HG03342 (cell line): ENCODE data around the gene DIS3.
A peak's percentile ranks its signal among the peaks of the same experiment; 100 is the strongest.
"Not testable (repeated sequence)": the region's sequence is repeated elsewhere in the genome, so short reads cannot be mapped to it uniquely, and the experiment has no call there.

Experiments used
- ATAC-seq: cut with Tn5 transposase; IDR thresholded peaks from one replicate; pipeline ENCODE4 v1.9.1; 2021; ENCODE audit warnings: mild to moderate bottlenecking, moderate library complexity; ENCODE audit not compliant: unreplicated experiment

DIS3 gene, protein sequence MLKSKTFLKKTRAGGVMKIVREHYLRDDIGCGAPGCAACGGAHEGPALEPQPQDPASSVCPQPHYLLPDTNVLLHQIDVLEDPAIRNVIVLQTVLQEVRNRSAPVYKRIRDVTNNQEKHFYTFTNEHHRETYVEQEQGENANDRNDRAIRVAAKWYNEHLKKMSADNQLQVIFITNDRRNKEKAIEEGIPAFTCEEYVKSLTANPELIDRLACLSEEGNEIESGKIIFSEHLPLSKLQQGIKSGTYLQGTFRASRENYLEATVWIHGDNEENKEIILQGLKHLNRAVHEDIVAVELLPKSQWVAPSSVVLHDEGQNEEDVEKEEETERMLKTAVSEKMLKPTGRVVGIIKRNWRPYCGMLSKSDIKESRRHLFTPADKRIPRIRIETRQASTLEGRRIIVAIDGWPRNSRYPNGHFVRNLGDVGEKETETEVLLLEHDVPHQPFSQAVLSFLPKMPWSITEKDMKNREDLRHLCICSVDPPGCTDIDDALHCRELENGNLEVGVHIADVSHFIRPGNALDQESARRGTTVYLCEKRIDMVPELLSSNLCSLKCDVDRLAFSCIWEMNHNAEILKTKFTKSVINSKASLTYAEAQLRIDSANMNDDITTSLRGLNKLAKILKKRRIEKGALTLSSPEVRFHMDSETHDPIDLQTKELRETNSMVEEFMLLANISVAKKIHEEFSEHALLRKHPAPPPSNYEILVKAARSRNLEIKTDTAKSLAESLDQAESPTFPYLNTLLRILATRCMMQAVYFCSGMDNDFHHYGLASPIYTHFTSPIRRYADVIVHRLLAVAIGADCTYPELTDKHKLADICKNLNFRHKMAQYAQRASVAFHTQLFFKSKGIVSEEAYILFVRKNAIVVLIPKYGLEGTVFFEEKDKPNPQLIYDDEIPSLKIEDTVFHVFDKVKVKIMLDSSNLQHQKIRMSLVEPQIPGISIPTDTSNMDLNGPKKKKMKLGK

DNA sequence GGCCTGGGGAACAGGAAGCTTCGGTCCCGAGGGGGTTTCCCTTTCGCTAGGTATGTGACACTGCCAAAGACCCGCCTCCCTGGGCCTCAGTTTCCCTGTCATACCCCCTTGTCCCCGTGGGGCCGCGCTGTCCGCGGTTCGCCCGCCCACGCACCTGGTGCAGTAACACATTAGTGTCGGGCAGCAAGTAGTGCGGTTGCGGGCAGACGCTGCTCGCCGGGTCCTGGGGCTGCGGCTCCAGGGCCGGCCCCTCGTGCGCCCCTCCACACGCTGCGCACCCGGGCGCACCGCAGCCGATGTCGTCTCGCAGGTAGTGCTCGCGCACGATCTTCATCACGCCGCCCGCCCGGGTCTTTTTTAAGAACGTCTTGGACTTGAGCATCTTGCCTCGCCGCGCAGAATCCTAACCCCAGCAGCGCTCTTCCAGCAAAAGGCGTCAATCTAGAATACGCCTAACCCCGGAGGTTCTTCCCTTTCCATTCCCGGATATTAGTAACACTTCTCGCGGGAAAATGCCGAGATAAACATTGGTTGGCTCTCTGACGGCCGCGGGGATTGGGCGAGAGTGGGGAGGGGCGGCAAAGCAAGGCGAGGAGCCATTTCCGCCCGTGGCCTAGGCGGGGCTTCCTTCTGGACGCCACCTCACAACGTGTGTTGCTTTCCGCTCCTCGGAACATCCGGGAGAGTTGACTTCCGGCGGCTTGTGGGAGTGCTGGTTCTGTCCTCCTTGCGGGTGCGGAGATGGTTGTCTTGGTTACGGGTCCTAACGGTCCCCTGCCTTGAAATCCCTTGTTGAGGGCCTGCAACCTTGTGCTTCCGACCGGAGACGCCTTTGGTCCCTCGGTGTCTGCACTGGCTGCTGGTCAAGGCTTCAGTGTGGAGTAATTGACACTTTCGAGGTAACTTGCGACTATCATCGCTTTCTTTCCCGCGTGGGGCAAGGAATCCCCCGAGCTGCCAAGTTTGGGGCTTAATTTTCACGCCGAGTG is at the start of gene DIS3, which contains the start of gene PIBF1:
DIS3 (minus strand) TSS at position 450 of the 989 bp plus-strand sequence; CDS start at position 382, 68 bp downstream.
PIBF1 (plus strand) TSS at position 683 of the 989 bp plus-strand sequence. CDS start 1,337 bp downstream, outside the sequence.
- peak; percentile 97 for ATAC-seq

DNA sequence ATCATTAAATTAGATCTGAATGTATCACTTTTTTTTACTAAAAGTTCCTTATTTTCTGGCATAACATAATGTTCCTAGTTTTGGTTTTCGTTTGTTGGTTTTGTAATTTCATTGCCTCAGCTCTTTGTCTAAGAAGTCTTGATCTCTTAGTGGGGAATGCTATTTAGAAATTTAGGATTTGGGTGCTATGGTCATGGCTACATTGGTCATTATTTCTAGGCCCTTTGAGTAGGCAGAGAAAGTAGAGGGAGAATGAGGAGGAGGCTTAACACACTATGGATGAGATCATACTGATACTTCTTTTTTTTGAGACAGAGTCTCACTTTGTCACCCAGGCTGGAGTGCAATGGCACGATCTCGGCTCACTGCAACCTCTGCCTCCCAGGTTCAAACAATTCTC is 42.0 kb upstream of the DIS3 start:
- no peak for ATAC-seq

DNA sequence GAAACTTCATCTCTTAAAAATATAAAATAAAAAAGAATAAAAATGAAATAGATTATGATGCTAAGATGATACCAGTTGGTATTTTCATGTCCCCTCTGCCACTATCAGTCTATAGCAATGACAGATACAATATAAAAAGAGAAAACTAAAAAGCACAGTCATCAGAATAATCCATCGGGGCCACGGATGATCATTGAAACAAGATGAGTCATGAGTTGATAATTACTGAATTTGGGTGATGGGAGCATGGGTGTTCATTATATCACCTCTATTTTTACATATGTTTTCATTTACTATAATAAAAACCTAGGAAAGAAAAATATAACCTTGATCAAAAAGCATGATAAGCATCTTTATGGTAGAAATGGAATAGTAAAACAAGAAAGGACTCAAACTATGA is 41.4 kb upstream of the DIS3 start:
- no peak for ATAC-seq

DNA sequence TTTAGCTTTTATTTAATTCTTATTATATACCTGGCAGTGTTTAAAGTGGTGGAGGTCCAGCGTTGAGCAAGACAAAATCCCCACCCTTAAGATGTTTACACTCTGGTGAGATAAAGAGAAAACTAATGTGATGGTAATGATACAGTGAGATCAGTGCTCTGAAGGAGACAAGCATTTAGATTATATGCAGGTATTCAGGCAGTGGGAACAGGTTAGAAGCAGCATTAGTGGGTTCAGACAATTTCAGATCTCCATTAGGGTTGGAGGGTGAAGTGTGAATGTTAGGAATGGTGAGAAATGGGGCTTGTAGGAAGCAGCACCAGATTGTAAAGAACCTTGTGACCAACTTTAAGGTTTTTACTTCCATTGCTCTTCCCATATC is 39.2 kb upstream of the DIS3 start:
- no peak for ATAC-seq

DNA sequence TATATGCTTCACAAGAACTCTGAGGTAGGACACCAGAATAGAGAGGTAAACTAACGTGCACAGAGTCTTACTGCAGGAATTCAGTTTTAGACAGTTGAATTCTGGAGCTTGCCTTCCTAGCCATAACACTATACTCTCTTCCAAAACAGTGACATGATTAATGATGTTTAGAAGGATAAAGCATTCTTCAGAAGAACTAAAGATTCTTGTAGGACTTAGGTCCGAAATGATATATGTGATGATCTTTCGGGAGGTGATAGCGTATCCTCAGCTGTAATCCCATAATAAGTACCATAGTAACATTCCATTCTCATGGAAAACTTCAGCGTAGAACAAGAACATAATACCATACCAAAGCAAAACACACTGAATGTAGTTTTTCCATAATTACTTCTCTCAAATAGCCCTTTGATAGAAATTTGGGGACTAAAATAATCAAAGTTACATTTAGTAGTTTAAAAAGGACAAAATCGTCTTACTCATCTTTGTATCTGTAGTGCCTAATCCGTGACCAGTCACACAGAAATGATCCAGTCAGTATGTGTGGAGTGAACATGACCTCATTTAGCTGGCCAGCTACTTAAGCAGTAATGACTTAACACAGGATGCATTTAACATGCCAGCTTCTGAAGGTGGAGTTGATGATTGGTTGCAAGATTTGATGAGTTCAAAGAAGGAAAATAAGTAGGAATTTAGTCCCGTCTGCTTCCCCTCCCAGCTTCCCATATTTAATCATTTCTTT is 38.6 kb upstream of the DIS3 start:
- ATAC-seq: no peak

DNA sequence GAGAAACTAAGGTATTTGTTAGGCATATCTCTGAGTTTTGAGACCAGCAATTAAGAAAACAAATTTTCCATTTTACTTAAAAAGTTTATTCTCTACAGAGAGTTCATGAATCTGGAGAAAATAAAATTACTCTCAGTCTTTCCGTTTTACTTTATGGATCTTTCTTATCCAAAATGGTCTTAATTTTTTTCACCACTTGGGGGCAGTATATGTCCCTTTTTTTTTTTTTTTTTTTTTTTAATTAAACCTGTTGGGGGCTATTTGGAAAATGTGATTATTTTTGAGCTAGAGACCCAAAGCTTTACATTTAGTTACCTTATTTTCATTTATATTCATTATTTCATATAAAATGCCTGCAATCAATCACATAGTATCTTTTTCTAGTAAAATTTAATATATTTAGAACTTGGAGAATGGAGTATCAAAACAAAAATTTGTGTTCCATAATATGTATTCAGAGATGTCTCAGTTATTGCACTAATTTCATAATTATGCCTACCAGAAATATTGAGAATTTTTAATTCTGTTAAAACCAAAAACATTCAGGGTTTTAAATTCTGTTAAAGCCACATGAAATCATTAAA is 27.3 kb upstream of the DIS3 start:
- no peak for ATAC-seq

DNA sequence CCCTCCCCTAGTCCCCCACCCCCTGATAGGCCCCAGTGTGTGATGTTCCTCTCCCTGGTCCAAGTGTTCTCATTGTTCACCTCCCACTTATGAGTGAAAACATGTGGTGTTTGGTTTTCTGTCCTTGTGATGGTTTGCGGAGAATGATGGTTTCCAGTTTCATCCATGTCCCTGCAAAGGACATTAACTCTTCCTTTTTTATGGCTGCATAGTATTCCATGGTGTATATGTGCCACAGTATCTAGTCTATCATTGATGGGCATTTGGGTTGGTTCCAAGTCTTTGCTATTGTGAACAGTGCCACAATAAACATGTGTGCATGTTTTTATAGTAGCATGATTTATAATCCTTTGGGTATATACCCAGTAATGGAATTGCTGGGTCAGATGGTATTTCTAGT is 24.8 kb upstream of the DIS3 start:
- ATAC-seq: not testable (repeated sequence)

DNA sequence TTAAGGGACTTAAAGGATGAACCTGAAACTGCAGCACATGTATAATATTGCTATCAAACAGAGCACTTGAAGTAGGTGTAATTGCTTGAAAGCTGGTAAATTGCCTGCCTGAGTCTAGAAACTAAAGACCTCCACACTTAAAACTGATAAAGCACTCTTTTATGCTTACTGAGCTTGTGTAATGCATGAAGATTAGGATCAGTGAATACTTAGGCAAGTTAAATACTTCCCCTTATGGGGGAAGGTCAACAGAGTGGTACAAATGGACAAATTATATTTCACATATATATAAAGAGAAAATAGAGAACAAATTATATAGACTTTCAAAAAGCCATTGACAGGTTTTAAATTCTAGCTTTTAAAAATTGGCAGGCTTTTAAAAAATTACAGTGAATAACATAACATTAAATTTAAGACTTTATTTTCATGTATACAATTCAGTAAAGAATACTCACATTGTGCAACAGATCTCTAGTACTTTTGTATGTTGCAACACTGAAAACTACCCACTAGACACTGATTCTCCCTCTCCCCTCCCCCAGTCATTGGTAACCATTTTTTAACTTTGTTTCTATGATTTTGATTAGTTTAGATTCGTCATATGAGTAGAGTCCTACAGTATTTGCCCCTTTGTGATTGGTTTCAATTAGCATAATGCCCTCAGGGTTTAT is 24.1 kb upstream of the DIS3 start:
- no peak for ATAC-seq

DNA sequence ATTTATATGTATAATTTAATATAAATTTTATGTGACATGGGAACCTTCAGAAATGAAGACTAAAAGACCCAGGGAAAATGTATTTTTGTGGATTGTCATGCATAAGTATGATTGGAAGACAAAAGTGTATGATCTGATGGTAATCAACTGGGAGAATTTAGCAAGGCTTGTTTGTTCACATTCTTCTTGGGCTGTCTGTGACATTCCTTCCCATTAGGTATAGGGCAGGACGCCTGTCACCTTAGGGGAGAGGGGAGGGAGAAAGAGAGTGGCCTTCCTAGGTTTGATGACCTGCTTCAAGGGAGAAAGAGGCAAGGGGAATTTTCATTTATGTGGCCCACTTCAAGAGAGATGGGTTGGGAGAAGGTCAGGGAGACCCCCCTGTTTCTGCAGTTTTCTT is 22.6 kb upstream of the DIS3 start:
- no peak for ATAC-seq

DNA sequence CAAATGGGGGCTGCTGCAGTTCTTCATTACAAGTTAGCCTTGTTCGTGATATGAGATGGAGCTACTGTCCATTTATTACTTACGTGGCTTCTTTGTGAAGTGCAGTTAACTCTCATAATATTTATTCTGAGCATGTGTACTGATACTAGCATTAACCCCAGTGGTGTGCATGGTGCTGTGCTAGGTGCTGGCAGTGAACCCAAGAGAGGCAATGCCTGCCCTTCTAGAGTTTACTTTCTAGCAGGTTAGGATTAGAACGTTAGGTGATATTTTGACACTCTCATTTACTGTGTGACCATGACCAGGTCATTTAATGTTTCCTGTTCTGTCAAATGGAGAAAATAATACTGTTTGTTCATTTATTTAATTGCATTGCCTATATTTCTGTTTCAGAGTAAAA is 17.1 kb upstream of the DIS3 start:
- ATAC-seq: no peak

DNA sequence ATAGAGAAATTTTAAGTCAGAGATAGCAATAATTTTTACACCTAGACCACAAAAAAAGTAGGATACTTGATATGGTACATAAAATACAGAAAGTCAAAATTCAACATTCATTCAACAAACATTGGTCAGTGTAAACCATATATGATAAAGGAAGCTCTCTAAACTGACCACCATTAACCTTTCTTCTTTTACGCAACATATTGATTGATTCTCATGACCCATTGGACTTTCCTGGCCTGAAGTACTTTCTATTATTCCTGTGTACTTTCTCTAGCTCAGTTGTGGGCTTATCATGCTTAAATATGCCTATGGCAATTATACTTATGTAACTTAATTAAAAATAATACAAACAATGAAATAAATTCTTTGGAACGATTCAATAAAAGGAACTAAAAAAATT is 10.9 kb upstream of the DIS3 start:
- ATAC-seq: no peak

DNA sequence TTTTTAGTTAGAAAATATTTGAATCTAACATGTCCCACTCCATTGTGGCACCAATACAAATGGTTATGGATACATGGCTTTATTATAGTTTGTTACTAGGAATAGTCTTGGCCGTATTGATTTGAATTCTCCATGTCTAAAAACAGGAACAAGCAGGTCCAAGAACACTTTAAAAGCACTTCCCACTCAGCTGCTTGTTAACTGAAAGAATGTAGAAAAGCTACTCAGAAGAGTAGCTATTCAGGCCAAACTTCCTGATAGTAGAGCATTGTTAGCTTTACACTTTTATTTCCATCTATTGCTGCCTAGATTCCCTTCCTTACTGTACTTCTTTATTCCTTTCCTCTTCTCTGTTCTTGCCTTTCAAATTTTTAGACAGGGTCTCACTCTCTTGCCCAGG is 7.1 kb upstream of the DIS3 start:
- no peak for ATAC-seq

DNA sequence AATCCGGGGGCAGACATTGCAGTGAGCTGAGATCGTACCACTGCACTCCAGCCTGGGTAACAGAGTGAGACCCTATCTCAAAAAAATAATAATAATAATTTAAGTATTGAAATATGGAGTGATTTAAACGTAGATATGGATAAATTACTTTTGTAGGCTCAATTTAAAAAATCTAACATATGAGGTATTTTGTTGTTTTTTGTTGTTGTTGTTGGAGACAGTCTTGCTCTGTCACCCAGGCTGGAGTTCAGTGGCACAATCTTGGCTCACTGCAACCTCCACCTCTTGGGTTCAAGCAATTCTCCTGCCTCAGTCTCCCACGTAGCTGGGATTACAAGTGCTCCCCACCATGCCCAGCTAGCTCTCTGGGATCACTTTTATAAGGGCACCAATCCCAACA is 3.0 kb upstream of the DIS3 start:
- not testable (repeated sequence) for ATAC-seq

DNA sequence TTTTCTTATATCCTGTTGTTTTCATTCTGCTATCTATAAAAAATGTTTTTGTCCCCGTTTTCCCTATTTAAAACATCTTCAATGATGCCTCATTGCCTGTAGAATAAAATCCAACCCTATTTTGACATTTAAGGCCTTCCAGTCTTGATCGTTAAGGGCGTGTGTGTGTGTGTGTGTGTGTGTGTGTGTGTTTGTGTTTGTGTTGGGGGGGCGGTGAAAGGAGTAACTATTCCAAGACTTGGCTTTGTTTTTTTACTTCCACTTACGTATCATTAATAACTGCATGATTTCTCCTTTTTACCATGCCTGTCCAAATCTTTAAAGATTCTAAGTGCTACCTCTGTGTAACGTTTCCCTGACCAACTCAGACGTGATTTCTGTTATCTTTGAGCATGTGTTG is 1.0 kb upstream of the DIS3 start:
- ATAC-seq: no peak

DNA sequence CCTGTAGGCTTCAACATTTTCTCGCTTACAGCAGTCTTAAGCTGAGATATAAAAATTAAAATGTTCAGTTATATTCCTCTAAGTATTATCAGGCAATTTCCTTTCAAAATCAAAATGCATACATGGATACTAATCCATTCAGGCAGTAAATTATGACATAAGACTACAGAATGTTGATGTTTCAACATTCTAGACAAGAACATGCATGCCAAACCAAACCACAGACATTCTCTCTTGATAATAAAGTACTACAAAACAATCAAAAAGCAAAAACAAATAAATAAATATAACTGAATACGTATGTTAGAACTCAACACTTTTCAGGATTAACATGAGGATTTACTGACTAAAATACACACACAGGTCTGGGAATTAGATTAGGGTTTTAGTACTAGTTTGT is 7.7 kb downstream of the DIS3 start:
- ATAC-seq: no peak

DNA sequence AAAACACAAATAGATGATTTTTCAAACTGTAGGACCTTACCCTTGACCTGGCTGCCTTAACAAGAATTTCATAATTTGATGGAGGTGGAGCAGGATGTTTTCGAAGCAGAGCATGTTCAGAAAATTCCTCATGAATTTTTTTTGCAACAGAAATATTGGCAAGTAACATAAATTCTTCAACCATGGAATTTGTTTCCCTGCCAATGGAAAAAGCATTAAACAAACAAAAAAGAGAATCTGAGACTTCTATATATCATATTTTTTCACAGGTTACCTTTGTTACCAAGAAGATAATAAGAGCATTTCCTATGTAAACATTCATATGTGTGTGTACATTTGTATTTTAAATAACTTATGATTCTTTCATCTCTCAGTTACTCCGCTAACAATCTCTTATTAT is 18.3 kb downstream of the DIS3 start:
- ATAC-seq: no peak

DNA sequence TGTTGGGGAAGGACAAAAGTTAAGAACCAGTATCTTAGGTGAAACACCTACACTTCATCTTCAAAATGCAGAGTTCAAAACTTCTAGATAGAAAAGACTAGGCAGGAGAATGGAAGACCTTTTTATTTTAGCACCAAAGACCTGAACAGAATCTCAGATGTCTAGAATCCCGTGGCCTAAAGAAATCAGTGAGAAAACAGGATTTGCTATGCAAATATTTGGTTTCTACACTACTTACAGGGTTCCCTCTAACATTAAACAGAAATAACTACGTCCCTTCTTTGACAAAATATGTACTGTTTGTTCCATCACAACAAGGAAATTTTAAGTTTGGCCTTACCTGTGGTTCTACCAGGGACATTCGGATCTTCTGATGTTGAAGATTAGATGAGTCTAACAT is 21.5 kb downstream of the DIS3 start:
- no peak for ATAC-seq

DNA sequence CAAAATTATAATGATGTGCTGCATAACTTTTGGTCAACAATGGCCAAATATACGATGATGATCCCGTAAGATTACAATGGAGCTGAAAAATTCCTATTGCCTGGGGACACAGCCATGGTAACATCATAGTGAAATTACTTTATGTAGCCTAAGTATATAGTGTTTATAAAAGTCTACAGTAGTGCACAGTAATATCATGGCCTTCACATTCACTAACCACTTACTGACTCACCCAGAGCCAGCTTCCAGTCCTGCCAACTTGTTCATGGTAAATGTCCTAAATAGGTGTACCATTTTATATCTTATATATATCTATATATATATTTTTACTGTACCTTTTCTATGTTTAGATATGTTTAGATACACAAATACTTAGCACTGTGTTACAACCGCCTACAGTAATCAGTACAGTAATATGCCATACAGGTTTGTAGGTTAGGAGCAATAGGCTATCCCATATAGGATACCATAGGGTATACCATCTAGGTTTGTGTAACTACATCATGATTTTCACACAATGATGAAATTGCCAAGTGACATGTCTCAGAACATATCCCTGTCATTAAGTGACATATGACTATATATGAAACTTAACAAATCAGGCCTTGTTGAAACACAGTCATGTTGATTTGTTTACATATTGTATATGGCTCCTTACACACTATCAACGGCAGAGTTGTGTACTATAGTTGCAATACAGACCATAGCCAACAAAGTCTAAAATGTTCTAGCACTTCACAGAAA is 23.7 kb downstream of the DIS3 start:
- no peak for ATAC-seq
